Measurements from ENCODE around the gene NPW.

NPW gene

DNA sequence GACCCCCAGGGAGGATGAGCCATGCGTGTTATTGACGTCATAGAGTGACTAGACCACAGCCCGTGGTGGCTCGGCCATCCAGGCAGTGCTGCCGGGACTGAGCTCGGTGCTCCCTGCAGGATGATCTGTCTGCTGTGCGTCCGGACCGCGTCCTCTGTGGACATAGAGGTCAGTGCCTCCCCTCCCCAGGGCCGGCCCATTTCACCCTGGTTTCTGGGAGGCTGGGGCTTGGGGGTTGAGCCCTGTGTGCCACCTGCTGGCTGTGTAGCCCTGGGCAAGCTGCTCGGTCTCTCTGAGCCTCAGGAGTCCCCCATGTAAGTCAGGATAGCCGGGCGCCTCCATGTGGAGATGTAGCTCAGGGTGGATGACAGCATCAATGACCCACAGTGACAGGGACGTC, 36.5 kb downstream of the NPW start:
- DNase-seq: no peak

- no peak for DNase-seq
Measured at GRCh38 chr16:2056681-2057407, 37.3 kb downstream of the NPW start.

- no peak for DNase-seq
Measured at GRCh38 chr16:2057438-2057837, 37.9 kb downstream of the NPW start.

DNA sequence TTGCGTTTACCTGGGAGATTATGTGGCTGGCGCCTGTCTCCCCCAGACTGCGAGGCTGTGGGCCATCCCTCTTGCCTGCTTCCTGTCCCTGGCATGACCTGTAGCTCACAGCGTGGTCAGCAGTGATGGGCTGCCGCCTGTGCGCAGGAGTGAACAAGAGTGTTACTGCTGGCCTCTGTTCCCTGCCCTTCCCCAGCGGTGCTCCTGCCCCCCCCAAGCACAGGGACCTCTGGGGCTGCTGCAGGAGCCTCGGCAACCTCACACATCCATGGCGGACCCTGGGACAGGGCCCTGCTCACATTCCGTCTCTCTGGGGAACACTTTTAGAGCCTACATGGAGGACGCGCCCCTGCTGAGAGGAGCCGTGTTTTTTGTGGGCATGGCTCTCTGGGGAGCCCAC, 38.8 kb downstream of the NPW start:
- no peak for DNase-seq

GRCh38 chr16:2058872-2059271, 39.3 kb downstream of the NPW start:
- DNase-seq: no peak

DNA sequence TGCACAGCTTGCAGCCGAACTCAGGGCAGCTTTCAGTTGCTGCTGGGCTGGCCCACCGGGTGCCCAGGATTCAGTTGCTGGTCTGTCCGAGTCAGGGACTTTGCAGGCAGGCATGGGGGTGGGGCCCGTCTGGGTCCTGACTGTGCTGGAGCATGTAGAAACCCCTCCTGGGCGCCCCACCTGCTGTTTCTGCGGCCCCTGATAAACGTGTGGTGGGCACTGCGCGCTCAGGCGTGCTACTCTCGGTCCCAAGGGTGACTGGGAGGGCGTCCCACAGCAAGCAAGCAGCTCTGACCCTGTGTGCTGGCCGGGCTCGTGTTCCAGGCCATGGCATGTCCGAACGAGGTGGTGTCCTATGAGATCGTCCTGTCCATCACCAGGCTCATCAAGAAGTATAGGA, 40.8 kb downstream of the NPW start:
- no peak for DNase-seq

- no peak for DNase-seq
Measured at GRCh38 chr16:2061023-2061422, 41.4 kb downstream of the NPW start.

DNA sequence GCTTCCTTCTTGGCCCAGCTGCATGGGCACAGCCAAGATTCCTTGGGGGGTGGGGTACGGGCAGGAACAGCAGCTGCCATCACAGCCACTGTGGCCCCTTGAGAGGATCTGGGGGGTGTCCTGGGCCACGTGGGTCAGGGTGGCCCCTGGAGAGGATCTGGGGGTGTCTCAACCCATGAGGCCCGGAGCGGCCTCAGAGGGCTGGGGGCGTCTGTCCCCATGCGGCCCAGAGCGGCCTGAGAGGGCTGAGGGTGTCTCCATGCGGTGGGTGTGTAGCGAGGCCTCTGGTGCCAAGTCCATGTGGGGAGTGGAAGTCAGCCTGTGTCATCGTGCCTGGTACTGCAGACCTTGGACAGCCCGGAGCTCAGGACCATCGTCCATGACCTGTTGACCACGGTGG, 41.9 kb downstream of the NPW start:
- DNase-seq: no peak

DNA sequence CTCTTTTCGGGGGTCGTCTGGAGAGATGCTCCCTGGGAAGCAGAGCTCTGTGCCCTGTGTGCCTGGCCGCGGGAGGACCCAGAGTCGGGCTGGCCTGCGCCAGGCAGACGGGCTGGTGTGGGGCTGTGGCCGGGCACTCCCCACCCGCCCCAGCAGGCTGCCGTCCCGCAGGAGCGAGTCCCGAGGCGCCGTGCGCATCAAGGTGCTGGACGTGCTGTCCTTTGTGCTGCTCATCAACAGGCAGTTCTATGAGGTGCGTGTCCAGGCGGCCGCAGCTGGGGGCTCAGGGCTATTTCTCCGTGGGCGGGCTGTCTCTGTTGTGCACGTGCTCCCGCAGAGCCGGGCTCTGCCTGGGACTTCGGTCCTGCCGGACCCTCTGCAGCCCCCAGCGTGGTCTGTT, 43.2 kb downstream of the NPW start:
- no peak for DNase-seq

- DNase-seq: no peak
Measured at GRCh38 chr16:2063861-2064260, 44.3 kb downstream of the NPW start.

- DNase-seq: no peak
Measured at GRCh38 chr16:2064368-2064945, 44.9 kb downstream of the NPW start.

GRCh38 chr16:2066139-2066538, 46.6 kb downstream of the NPW start:
- no peak for DNase-seq
